LNCaP clone FGC (cell line): Measurements from ENCODE around the gene GADD45G.

Experiments used
- DNase-seq: peaks from one replicate; pipeline ENCODE4 v3.0.0-alpha.2; 2011; ENCODE audit warnings: low read depth
- H3K4me3 ChIP-seq: 2 replicates; pipeline ENCODE4 v1.5.1; 2011; ENCODE audit warnings: mild to moderate bottlenecking, low read depth, low read length, control low read depth
- CTCF ChIP-seq: IDR thresholded peaks from 2 replicates; pipeline ENCODE4 v1.5.1; 2012; ENCODE audit warnings: mild to moderate bottlenecking; ENCODE audit not compliant: control insufficient read depth, insufficient read depth; ENCODE audit errors: extremely low read depth

GADD45G gene

GRCh38 chr9:89604729-89605464, at the start of gene GADD45G:
TSS of gene GADD45G (plus strand) at chr9:89605012. CDS start at chr9:89605122, 110 bp downstream.
- peak; percentile 17; the same call in 1 of the 2 replicates for TF ChIP-seq CTCF
- DNase-seq, result no peak

GRCh38 chr9:89555036-89555415, 49.8 kb upstream of the GADD45G start:
- DNase-seq, result no peak
- no peak for TF ChIP-seq CTCF
- H3K4me3 ChIP-seq, result no peak overlapping the region

More at GRCh38 chr9:89604729-89605464, at the start of gene GADD45G:
- H3K4me3 ChIP-seq, result peak within 1 kb of the TSS; percentile 92

- no peak overlapping the region for H3K4me3 ChIP-seq
- no peak for TF ChIP-seq CTCF
- DNase-seq, result no peak
Observed at GRCh38 chr9:89555451-89556375, 49.1 kb upstream of the GADD45G start.

- no peak overlapping the region for H3K4me3 ChIP-seq
Observed at GRCh38 chr9:89558196-89558899, 46.5 kb upstream of the GADD45G start.

GRCh38 chr9:89558948-89559347, 45.9 kb upstream of the GADD45G start:
- no peak overlapping the region for H3K4me3 ChIP-seq
- TF ChIP-seq CTCF, result no peak

More at GRCh38 chr9:89558196-89558899, 46.5 kb upstream of the GADD45G start:
- DNase-seq, result no peak
- no peak for TF ChIP-seq CTCF

GRCh38 chr9:89562186-89562814, 42.5 kb upstream of the GADD45G start:
- no peak for TF ChIP-seq CTCF
- no peak overlapping the region for H3K4me3 ChIP-seq
- no peak for DNase-seq

More at GRCh38 chr9:89558948-89559347, 45.9 kb upstream of the GADD45G start:
- no peak for DNase-seq
